Hematopoietic multipotent progenitor cell treated with erythropoietin and hydrocortisone succinate and interleukin-3 and kit ligand, for 17 days (in vitro differentiated cells): ENCODE data around the gene PLXNA4.

Experiments
- DNase-seq: peaks from one replicate; pipeline ENCODE4 v3.0.0-alpha.2; 2015; ENCODE audit warnings: low spot score

Gene PLXNA4

DNA sequence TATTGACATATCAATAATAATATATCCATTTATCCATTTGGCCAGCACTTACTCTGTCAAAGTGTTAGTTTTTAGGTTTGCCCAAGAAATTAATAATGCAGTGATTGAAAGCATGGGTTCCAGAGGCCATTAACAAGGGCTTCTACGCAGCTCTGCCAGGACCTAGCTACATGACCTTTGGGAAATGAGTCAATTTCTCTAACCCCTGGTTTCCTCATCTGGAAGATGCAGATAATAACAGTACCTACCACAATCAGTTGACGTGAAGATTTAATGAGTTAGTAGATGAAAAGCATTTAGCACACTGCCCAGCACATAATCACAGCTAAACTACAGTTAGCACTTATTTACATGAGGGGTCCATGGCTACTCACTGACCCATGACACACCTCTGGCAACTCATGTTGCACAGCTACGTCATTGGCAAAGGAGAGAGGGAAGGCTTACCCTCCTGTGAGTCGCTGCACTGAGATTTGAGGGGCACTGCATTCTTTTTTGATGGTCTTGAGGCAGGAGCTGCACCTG is 263.7 kb downstream of the PLXNA4 start:
- DNase-seq: no peak

DNA sequence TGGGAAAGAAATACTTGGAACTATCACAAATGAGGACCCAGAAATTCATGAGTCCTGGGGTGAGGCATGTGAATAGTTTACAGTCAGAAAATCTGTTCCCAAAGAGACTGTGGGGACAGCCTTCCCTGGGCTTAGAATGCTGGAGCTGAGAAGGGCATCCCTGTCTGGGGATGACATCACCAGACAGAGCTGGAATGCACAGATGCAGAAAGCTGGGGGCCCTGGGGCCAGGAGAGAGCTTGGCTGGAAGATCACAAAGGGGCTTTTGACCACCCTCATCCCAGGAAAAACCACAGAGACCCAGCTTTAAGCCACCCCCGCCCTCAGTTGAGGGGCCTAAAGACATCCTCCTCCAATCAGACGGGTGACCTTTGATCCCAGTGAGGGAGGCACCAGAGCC is 264.5 kb downstream of the PLXNA4 start:
- no peak for DNase-seq

DNA sequence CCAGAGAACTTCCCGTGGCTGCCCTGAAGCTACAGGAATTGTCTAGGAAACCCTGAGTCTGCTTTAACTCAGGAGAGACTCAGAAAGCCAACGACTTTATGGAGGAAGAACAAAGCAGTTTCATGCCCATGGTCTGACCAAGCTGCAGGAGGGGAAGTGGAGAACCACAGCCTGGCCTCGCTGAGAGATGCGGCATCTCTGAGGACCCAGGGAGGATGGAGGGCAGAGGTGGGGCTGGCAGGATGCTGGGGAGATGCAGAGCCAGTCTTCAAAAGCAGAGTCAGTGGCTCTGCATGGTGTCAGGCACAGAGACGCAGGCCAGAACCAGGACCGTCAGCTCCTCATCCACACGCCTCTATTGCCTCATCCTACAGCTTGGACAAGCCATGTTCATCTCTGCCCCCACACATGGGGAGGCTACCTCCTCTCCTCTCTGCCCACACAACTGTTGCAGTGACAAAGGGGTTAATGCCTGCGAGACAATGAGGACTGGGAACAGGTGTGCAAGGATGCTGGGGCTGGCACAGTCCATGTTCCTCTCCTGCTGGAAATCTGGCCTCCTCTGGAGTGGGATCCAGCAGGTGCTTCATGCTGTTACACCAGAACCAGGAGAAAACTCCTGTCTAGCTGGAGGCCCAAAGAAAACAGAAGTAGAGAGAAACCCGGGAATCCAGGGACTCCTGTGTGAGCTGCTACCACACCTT is 267.0 kb downstream of the PLXNA4 start:
- no peak for DNase-seq

DNA sequence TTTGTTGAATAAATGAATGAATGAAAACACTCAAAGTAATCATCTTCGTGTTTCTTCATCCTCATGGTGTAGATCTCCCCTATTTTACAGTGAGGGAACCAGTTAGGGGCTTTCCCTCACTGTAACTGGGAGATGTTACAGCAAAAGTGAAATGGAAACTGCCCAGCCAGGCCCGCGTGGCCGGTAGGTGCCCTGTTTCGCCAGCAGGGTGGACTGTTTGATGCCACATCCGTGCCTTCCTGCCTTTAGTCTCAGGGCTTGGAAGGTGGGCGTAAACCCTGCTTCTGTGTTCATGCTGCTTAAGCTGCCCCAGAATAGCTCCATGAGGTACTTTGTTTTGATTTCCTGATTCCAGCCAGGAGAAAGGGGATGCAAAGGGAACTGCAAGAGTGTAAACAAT is 268.8 kb downstream of the PLXNA4 start:
- DNase-seq: no peak

DNA sequence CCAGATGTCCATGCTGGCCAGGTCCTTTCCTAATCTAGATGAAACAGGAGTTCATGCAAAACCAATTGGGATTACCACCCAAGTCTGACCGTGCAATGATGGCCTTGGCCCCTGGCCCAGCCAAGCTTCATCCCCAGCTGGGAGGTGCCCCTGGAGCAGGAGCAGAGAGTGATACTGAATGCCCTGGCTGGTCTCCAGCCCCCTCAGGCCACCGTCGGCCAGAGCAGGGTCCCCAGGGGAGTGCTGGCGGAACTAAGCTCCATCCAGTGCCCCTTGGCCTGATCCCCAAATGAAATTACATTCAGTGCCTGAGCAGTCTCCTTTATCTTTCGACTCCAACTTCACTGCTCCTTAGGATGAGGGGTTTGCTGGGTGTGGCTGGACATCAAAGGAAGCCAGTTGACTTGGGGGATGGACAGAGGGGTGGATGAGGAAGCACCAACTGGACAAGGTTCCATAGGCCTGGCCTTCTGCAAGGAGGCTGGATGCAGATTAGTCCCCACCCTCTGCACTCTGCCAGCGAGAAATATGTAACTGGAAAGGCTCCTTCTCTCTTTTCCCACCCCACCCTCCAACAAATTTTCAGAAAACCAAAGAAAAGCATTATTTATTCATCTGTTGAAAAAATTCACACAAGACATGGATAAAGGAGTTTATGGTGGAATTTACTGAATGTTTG is 275.5 kb downstream of the PLXNA4 start:
- DNase-seq: no peak

DNA sequence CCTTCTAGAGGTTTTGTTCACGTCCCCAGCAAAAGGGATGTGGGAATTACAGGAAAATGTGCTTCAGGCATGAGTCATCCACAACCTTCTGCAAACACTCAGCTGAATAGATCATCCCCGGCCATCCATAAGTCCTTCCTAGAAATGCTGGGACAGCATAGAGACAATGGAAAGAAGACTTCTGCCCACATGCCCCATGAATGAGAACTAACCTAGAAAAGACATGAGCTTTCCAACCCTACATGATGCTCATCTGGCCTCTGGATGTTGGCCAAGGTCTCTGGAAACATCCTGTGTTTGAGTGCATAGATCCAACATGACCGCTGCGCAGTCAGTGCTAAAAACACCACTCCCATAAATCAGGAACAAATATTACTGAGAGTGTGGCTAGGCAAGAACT is 277.5 kb downstream of the PLXNA4 start:
- no peak for DNase-seq

DNA sequence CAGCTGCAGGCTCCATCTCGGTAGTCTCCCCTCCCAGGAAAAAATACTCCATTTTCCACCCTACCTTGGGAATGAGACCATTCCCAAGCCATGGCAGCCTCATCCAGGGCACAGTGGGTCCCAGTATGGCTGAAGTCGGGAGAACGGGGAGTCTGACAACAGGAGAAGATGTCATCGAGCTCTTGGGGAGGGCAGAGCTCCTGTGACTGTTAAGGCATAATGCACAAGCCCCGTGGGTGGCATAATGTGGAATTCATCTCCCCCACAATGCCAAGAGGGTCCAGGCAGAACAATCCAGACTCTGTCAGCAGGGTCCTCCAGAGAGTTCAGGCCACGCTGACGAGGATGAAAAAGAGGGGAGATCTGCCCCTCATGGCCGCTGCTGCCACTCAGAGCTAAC is 279.4 kb downstream of the PLXNA4 start:
- DNase-seq: no peak

DNA sequence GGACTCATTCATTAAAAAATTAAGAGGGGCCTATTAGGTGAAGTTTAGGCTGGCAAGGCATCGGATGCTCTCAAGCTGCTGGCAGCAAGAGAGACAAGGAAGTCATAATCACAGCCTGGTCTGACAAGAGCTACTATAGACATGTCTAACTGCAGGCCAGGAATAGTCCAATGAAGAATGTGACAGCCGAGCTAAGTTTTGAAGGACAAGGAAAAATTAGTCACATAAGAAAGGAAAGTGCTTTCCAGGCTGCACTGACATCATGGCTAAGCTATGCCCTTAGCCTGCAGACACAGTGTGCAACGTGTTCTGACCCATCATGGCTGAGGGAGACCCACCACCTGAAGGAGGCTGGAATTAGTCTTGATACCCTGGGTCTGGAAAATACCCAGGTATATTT is 281.1 kb downstream of the PLXNA4 start:
- DNase-seq: no peak

DNA sequence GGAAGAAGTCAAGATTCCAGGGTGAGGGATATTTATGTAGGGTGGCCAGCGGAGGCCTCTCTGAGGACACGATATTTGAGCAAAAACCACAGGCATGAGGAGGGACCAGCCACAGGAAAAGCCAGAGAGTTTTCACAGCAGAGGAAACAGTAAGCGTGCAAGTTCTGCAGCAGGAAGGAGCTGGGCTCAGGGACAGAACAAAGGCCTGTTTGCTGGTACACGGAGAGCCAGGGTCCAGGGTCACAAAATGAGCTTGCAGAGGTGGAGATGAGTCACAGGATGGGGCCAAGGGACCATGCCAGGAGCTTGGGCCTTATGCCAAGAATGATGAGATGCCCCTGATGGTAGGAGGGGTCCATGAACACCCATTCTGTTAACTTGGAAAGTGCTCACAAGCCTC is 283.5 kb downstream of the PLXNA4 start:
- DNase-seq: no peak

DNA sequence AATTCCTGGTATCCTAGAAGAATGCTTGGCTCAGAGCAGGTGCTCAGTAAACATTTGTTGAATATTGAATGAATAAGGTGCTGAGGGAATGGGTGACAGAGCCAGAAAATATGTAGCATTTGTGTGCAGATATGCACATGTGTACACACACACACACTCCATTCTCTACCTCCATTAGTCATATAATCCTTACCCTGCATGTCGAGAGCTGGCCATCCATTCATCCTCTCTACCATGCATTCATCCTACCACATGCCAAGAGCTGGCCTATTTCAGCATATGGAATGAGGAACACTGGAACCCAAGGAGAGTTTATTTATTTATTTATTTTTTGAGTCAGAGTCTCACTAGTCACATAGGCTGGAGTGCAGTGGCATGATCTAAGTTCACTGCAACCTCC is 284.8 kb downstream of the PLXNA4 start:
- DNase-seq: no peak

DNA sequence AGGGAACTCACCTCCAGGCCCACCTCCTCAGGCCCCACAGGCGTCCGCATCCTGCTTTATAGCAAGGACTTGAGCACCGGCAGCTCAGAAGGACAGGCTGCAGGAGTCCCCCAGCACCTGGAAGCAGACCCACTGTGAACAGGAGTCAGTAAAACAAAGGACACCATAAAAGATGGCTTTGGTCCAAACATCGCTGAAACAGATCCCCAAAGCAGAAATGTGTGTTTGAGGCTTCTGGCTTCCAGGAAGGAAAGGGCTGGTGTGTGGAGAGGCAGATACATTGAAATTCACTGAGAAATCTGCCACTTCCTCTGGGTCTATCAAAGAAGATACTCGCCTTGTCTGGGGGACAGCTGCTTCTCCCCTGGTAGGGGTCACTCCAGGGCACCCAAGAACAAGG is 286.2 kb downstream of the PLXNA4 start:
- DNase-seq: no peak

DNA sequence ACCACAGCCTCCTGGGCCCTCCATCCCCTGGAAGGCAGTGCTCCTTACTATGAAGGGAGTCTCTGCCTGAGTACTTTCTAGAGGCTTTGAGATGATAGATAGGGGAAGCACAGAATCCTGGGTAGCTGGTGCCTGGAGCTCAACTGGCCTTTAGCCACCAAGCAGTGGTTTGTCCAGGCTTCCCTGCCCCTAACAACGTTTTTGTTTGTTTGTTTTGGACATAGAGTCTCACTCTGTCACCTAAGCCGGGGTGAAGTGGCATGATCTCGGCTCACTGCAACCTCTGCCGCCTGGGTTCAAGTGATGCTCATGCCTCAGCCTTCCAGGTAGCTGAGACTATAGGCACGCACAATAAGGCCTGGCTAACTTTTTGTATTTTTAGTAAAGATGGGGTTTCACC is 289.4 kb downstream of the PLXNA4 start:
- no peak for DNase-seq

DNA sequence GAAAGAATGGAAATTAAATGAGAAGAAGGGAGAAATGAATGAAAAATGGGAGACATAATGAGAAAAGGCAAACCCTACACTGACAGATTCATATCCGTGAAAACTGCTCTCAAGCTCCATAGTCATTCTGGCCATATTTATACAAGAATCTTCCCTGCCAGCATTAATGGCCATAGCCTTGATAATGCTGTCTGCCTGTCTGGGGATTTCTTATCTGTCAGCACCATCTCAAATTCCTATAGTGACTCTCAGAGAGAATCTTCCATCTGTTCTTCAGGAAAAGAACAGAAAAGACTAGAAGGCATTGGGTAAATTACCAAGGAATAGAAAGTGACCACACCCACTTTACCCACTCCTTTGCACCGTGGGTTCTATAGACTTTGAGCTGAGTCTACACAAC is 295.9 kb downstream of the PLXNA4 start:
- DNase-seq: no peak

DNA sequence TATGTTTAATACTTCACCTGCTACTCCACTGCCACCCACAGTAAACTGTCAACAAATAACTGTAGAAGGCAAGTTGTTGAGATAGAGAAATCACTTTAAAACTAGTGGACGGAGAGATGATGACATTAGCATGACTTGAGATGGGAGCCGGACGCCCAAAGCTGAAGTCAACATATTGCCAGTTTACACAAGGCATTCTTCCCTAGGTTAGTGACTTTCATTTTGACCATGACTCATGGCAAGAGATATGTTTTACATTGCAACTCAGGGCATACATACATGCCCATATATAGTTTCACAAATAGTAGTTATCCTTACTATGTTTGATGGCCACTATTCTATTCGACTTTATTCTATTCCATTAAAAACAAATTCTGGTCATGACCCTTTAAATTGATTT is 296.6 kb downstream of the PLXNA4 start:
- no peak for DNase-seq

DNA sequence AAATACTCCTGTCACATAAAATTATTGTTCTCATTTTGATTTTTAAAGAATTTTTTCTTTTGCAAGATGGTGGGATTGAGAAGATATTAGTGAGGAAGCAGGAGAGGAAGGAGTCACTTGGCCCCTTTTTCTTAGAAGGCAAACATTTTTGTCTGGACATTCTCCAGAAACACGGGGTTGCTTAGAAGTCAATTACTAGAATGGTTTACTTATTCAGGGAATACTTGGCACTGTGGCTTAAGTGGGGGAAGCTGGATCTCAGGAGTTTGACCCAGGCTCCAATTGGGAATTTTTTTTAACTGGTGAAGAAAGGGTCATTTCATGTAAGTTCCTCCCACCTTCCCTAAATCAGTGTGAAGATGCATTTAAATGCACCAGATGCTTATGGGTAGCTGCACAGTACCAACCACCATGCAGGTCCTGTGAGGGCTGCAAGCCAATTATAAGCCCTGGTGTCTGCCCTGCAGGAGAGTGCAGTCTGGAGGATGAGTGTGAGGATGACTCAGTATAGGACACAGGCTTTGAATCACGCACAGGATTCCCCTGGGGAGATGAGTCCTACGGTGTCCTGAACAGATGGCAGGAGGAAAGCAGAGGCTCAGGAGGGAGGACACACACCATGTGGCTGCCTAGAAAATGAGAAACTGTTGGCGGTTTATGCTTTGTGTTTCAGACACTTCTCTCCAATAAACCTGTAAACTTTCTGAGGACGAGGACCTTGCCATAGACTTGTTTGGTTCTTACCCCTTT is 299.1 kb downstream of the PLXNA4 start:
- DNase-seq: no peak

DNA sequence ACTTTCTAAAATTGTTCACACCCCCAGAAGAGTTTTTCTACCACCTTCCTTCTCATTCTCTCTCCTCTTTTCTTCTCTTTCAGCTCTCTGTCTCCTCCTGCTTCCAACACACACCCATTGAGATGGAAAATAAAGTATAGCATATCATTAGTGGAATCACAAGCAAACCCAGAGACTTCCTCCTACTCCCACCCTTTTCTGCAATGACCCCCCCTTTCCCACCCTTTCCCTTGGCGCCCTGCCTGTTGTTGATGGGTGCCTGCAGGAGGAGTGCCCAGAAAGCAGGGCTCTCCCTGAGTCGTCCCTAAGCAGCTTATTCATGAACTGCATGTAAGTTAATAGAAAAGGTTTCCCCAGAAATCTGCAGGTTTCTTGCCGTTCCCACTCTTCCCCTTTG is 300.0 kb downstream of the PLXNA4 start:
- no peak for DNase-seq

DNA sequence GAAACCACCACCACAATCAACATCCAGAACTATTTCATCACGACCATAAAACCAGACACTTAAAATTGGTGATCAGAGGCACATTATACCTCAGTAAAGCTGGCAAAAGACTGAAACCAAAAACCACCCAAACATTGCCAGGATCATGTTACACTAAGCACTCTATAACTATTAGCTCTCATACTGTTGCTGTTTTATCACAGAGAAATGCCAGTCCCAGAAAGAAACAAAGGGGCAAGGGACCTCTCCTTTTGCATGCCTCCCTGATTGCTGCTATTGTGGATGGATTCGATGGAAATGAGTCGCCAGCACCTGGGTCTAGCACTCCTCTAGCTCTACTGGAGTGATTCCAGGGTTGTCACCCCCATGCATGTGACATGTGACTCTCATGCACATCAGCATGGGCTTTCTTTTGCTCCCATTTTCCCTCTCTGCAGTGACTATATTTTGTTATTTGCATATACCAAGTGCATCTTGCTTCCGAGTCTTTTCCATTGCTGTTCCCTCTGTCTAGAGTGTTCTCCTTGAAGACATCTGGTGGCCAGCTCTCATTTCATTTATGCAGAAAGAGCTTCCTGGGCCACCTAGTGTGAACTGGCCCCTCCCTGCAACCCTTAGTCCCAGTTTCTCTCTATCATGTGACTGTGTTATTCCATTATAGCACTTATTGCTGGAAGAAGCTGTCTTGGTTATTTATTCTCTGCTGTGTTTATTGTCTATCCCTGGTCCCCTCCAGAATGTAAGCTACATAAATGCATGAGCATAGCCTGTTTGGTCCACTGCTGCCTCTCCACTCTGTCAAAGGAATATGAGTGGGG is 300.6 kb downstream of the PLXNA4 start:
- no peak for DNase-seq

DNA sequence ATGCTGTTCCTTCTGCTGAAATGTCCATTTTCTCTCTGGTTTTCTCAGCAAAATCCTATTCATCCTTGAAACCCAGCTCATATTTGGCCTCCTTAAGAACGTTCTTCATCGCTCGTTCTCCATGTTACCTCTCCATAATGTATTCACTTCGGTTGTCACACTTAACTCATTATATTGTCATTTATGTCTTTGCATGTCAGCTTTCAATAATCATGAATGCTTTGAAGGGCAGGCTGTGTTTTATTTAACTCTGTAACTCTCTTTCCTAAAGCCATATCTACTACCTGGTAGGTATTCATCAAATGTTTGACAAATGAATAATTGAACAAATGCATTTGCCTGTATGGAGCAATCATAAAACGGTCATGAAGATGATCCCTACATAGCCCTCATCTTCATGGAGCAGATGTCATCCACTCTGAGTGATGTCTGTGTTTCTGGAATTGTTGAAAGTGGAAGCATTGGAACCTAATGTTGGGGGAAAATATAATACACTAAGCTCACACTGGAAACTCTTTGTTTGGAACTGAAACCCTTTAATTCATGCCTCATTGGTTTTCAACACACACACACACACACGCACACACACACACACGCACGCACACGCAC is 303.4 kb downstream of the PLXNA4 start:
- DNase-seq: no peak

DNA sequence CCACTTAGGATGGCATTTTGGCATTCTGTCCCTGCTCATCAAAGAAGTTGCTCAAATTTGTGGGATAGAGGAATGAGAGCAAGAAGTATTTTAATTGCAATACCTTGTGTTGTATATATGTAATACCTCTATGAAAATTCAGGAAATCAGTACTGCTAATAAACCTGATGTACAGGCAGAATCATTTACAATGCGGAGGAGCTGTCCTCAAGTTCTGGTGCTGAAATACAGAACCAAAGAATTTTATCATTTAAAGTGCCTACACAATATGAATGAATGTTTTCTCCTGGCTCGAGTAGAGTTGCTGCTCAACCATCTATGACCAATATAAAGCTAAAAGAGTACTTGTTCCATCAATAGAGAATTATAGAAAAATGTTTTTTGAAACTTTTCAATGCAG is 305.8 kb downstream of the PLXNA4 start:
- DNase-seq: no peak

DNA sequence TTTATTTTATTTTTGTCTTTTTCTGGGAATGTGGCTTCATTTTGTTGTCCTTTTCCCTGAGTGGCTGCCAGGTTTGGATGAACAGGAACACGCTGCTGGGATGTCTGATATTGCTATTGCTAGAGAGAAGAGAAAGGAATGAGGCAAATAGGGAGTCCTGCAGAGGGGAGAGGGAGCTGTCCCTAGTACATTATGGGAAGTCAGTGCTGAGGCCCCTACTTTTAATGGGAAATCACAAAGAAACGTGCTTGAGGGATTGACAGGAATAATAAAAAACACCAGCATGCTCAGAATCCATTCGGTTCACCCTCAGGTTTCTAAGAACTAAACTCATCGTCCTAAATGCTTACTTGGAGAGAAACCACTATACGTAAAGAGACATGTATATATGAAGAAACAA is 306.6 kb downstream of the PLXNA4 start:
- no peak for DNase-seq

DNA sequence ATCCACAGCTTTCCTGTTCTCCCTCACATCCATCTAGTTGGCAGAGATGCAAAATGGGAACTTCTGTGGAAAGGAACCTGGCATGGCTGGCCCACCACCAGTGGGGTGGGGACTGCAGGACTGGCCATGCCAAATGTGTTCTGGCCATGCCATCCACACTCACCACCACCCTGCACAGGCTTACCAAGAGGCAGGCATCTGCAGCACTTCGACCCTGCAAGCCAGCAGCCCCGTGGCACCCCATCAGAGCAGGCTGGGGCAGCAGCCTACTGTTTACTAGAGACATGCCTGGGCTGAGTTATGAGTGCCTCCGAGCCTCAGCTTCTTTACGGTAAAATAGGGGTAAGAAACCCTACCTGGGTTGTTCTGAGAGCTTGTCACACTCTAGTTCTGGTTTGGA is 313.1 kb downstream of the PLXNA4 start:
- DNase-seq: no peak

DNA sequence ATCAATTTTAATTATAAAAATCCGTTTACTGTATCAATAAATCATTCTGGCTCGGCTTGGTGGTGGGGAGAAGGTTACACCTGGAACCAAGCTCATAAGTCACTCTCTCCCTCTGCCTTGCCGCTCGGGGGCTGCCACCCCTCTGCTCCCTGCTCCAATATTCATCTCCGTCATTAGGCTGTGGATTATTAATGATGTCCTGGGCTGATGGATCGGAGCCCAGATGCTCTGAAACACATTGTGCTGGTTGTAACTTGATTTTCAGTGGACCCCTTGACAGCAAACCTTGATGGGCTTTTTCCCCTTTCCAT is 314.2 kb downstream of the PLXNA4 start:
- no peak for DNase-seq
